GF-D8 (cell line): ENCODE measurements around the gene FER1L5.
A peak's percentile ranks its signal among the peaks of the same experiment; 100 is the strongest.

Experiments
- DNase-seq: peaks from one replicate; lab custom pipeline; 2025; lab: John Stamatoyannopoulos, UW

The FER1L5 gene

GRCh38 chr2:96642564-96643360 lies at the start of gene FER1L5:
FER1L5 (plus strand) TSS chr2:96642764; CDS start chr2:96642837, 73 bp downstream.
- no peak for DNase-seq

- no peak for DNase-seq
These were observed 48.3 kb upstream of the FER1L5 start for GRCh38 chr2:96594282-96594681.

GRCh38 chr2:96594691-96595152 lies 47.8 kb upstream of the FER1L5 start:
- DNase-seq: no peak

- no peak for DNase-seq
These were observed 46.0 kb upstream of the FER1L5 start for GRCh38 chr2:96596596-96596995.

- no peak for DNase-seq
These were observed 42.6 kb upstream of the FER1L5 start for GRCh38 chr2:96599941-96600340.

- peak; percentile 13 for DNase-seq
These were observed 40.9 kb upstream of the FER1L5 start for GRCh38 chr2:96601382-96602292.

- DNase-seq: no peak
These were observed 40.2 kb upstream of the FER1L5 start for GRCh38 chr2:96602330-96602823.

- DNase-seq: no peak
These were observed 38.5 kb upstream of the FER1L5 start for GRCh38 chr2:96604104-96604503.

- DNase-seq: no peak
These were observed 33.8 kb upstream of the FER1L5 start for GRCh38 chr2:96608469-96609455.

GRCh38 chr2:96616128-96616527 lies 26.4 kb upstream of the FER1L5 start:
- no peak for DNase-seq

GRCh38 chr2:96616535-96616934 lies 26.0 kb upstream of the FER1L5 start:
- no peak for DNase-seq

- DNase-seq: no peak
These were observed 25.6 kb upstream of the FER1L5 start for GRCh38 chr2:96617012-96617411.

GRCh38 chr2:96618596-96619283 lies 23.8 kb upstream of the FER1L5 start:
- no peak for DNase-seq

GRCh38 chr2:96622544-96622943 lies 20.0 kb upstream of the FER1L5 start:
- no peak for DNase-seq

GRCh38 chr2:96623116-96623515 lies 19.4 kb upstream of the FER1L5 start:
- no peak for DNase-seq

- DNase-seq: no peak
These were observed 16.7 kb upstream of the FER1L5 start for GRCh38 chr2:96625571-96626552.

- DNase-seq: no peak
These were observed 16.0 kb upstream of the FER1L5 start for GRCh38 chr2:96626553-96626942.

GRCh38 chr2:96631804-96632435 lies 10.6 kb upstream of the FER1L5 start:
- no peak for DNase-seq

- DNase-seq: no peak
These were observed 8.9 kb upstream of the FER1L5 start for GRCh38 chr2:96633641-96634040.
